Adrenal gland (tissue), 12 donors: ENCODE measurements around the gene PTPRD. TPM values are rescaled to one million over a fixed set of nuclear protein-coding genes. Genes with fewer than 3 reads are reported as not detected.

Source experiments
- DNase-seq, 7 donors: peaks; one replicate each; pipeline ENCODE4 v3.0.0-alpha.2; 2019 to 2020
- H3K27ac ChIP-seq, 5 donors: fragments of 200-600 bp; sonication (generic) in 4 of 5; 1 replicate in 3 of 5; 2 replicates in 2 of 5; pipeline versions ENCODE4 v1.5.1 to v1.8.0; 2016 to 2020; ENCODE audit warnings: mild to moderate bottlenecking in 1 of 5
- H3K27me3 ChIP-seq: fragments of 200-600 bp; 2 replicates; pipeline ENCODE4 v1.8.0; 2021
- H3K36me3 ChIP-seq, 2 donors: fragments of 200-600 bp; replicated peaks in 1 of 2; 1 replicate in 1 of 2; 2 replicates in 1 of 2; pipeline versions ENCODE4 v1.5.1 to v1.8.0; 2018 to 2022
- H3K4me1 ChIP-seq, 2 donors: fragments of 200-600 bp; replicated peaks in 1 of 2; 1 replicate in 1 of 2; 2 replicates in 1 of 2; pipeline versions ENCODE4 v1.5.1 to v1.8.0; 2018 to 2021
- H3K4me3 ChIP-seq, 4 donors: fragments of 200-600 bp; sonication (generic) in 3 of 4; one replicate each; pipeline ENCODE4 v1.5.1; 2016 to 2018
- H3K9me3 ChIP-seq, 3 donors: fragments of 200-600 bp; sonication (generic) in 1 of 3; replicated peaks in 1 of 3; 1 replicate in 2 of 3; 2 replicates in 1 of 3; pipeline versions ENCODE4 v1.5.1 to v1.8.0; 2016 to 2021
- POLR2A ChIP-seq, 2 donors: fragments of 450-650 bp; IDR thresholded peaks; one replicate each; pipeline ENCODE4 v1.6.1; 2017; ENCODE audit warnings: antibody characterized with exemption in 2 of 2, mild to moderate bottlenecking in 2 of 2, moderate library complexity in 1 of 2
- whole genome bisulfite sequencing, 4 donors: extraction: QIAGEN DNeasy Blood & Tissue Kit in 2 of 4; methylation state at CpG; one replicate each; pipeline versions ENCODE4 v1.1.5 to v1.1.7; 2013 to 2017; 5-methylcytosine and 5-hydroxymethylcytosine counted together
- intact Hi-C, 2 donors: fragments of 100-400 bp; cut with DNase I; formaldehyde crosslinking; loops; one replicate each; pipeline versions ENCODE4 v1.14.1 to v1.15.0; 2022 to 2023
- polyA plus RNA-seq, 3 donors: library from polyadenylated mRNA; stranded (reverse); fragments of 200-250 nt in 2 of 3; fragments of 350-450 nt in 1 of 3; fragmentation: Illumina TruSeq in 1 of 3; extraction: RNeasy Lipid Tissue Mini Kit (QIAGEN cat#74804) in 1 of 3; gene quantifications; one replicate each; pipeline ENCODE4 v1.2.3, GENCODE V29; 2013 to 2014
- total RNA-seq, 9 donors: library from RNA; depleted of rRNA in 4 of 9; stranded (reverse); fragments of >200 nt in 4 of 9; fragments of 120-200 nt in 1 of 9; fragmentation: NEBNext Ultra II Directional in 1 of 9; extraction: Animal tissue kit (Norgen Biotek cat#: 25700) in 1 of 9; gene quantifications; one replicate each; pipeline versions ENCODE4 v1.1.0 to v1.2.4, GENCODE V29; 2013 to 2023
- TF ChIP-seq, protein P1 (sequence below), 6 experiments: fragments of 450-650 bp in 4 of 6; fragments of 200-600 bp in 2 of 6; sonication (generic) in 1 of 6; IDR thresholded peaks; 1 replicate in 5 of 6; 2 replicates in 1 of 6; pipeline versions ENCODE4 v1.5.1 to v1.8.0; 2016 to 2021; ENCODE audit warnings: antibody characterized with exemption in 6 of 6, mild to moderate bottlenecking in 2 of 6, moderate library complexity in 1 of 6
- donor health status: healthy with polysubstance abuse.
- donor health status: Bipolar disorder and iron deficiency.
- donor health status: DM: yes; HTN: yes; CAD: no.
- donor health status: DM: no; HTN: no; CAD: no.
- donor health status: DM: no; HTN: no; CAD: no.
- donor health status: DM: yes; HTN: yes; CAD: no.

The PTPRD gene
- total and polyA plus RNA-seq, 12 donors, result 0.61 to 71.2 (median 4.5) TPM

DNA sequence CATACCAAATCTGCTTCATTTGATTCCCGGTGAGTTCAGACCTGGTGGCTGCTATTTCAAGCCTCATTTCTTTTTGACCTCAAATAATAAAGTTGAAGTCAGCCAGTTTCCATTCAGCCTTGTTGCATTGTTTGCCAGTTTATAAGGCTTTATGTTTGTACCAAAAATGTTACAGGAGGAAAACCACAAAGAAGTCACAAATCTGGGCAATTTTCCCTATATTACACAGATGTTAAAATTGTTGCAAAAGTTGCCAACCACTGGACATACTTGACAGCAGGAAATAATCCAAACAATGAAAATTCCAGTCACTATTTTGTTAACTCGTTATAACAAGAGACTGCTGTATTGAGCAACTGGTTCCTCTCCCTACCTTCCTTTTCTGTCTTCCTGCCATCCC, 1488.2 kb downstream of the PTPRD start:
- Histone ChIP-seq H3K4me3 (no peak overlapping the region), H3K4me1 (no peaks in the 10 kb centered on the region), H3K36me3 (no peaks in the 10 kb centered on the region), H3K27me3 (no peaks in the 10 kb centered on the region), H3K27ac (no peak overlapping the region), H3K9me3 (no peaks in the 10 kb centered on the region)
- TF ChIP-seq POLR2A (IDR thresholded peaks at IDR 0.05), result no peak
- TF ChIP-seq, protein P1, sequence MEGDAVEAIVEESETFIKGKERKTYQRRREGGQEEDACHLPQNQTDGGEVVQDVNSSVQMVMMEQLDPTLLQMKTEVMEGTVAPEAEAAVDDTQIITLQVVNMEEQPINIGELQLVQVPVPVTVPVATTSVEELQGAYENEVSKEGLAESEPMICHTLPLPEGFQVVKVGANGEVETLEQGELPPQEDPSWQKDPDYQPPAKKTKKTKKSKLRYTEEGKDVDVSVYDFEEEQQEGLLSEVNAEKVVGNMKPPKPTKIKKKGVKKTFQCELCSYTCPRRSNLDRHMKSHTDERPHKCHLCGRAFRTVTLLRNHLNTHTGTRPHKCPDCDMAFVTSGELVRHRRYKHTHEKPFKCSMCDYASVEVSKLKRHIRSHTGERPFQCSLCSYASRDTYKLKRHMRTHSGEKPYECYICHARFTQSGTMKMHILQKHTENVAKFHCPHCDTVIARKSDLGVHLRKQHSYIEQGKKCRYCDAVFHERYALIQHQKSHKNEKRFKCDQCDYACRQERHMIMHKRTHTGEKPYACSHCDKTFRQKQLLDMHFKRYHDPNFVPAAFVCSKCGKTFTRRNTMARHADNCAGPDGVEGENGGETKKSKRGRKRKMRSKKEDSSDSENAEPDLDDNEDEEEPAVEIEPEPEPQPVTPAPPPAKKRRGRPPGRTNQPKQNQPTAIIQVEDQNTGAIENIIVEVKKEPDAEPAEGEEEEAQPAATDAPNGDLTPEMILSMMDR (IDR thresholded peaks at IDR 0.05), result no peak
- 30 to 48% (median 39%) methylated on average over 2 of the region's 2 CpGs for WGBS, 4 donors
- intact Hi-C loops, result no loop called here
- DNase-seq, result no peak

GRCh38 chr9:9122230-9122875, 1490.4 kb downstream of the PTPRD start:
- no peaks in the 10 kb centered on the region for H3K27me3 ChIP-seq
- no peaks in the 10 kb centered on the region for H3K4me1 ChIP-seq
- H3K27ac ChIP-seq, result no peak overlapping the region
- no peak overlapping the region for H3K4me3 ChIP-seq
- H3K9me3 ChIP-seq, result no peaks in the 10 kb centered on the region
- no peaks in the 10 kb centered on the region for H3K36me3 ChIP-seq
- 66 to 74% (median 73%) methylated on average over 3 of the region's 3 CpGs for WGBS, 4 donors
- no peak for DNase-seq
- intact Hi-C loops, result no loop called here
- TF ChIP-seq, protein P1 (IDR thresholded peaks at IDR 0.05), result no peak
- no peak for TF ChIP-seq POLR2A (IDR thresholded peaks at IDR 0.05)

DNA sequence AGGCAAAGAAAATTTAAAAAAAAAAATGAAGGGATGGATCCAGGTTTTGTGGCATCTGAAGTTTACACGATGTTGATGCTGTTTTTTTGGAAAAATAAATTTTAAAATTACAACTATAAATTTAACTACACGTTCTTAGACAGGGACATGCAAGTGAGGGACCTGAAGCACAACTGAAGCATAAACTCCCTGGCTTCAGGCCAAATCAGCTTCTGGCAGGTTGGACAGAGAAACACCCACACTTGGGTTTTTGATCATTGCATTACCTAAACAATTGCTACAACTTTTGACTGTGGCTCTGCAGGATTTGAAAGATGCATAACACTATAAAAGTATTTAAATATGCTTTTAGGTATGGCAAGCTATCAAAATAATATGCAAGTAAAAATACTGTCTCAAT, 1494.9 kb downstream of the PTPRD start:
- Histone ChIP-seq H3K27ac (no peak overlapping the region), H3K36me3 (no peaks in the 10 kb centered on the region), H3K4me1 (no peaks in the 10 kb centered on the region), H3K27me3 (no peaks in the 10 kb centered on the region), H3K9me3 (no peaks in the 10 kb centered on the region), H3K4me3 (no peak overlapping the region)
- no peak for TF ChIP-seq POLR2A (IDR thresholded peaks at IDR 0.05)
- TF ChIP-seq, protein P1 (IDR thresholded peaks at IDR 0.05), result no peak
- DNase-seq, result no peak
- intact Hi-C loops, result no loop called here
- 47 to 62% (median 54%) methylated on average over 2 of the region's 2 CpGs for WGBS, 4 donors

- DNase-seq, result no peak
- intact Hi-C loops, result no loop called here
- TF ChIP-seq, protein P1 (IDR thresholded peaks at IDR 0.05), result no peak
- TF ChIP-seq POLR2A (IDR thresholded peaks at IDR 0.05), result no peak
- H3K9me3 ChIP-seq, result no peaks in the 10 kb centered on the region
- H3K36me3 ChIP-seq, result no peaks in the 10 kb centered on the region
- WGBS, 4 donors, result 32 to 36% (median 34%) methylated on average over 3 of the region's 3 CpGs
- H3K4me3 ChIP-seq, result no peak overlapping the region
- no peaks in the 10 kb centered on the region for H3K4me1 ChIP-seq
- H3K27ac ChIP-seq, result no peak overlapping the region
- no peaks in the 10 kb centered on the region for H3K27me3 ChIP-seq
Measured at GRCh38 chr9:9112001-9112720, 1500.6 kb downstream of the PTPRD start.
